ENCODE measurements around the gene CORO1C.

The CORO1C gene

GRCh38 chr12:108646600-108647579, 84.4 kb downstream of the CORO1C start:
- DNase-seq: no peak

GRCh38 chr12:108645686-108646599, 85.4 kb downstream of the CORO1C start:
- no peak for DNase-seq

- no peak for DNase-seq
These were observed 86.6 kb downstream of the CORO1C start for GRCh38 chr12:108644811-108645120.

- DNase-seq: no peak
These were observed 87.1 kb downstream of the CORO1C start for GRCh38 chr12:108643941-108644810.

GRCh38 chr12:108642899-108643654, 88.2 kb downstream of the CORO1C start:
- no peak for DNase-seq

- DNase-seq: no peak
These were observed 88.9 kb downstream of the CORO1C start for GRCh38 chr12:108642269-108642870.

GRCh38 chr12:108641446-108642268, 89.7 kb downstream of the CORO1C start:
- no peak for DNase-seq

GRCh38 chr12:108640802-108641445, 90.4 kb downstream of the CORO1C start:
- DNase-seq: no peak

GRCh38 chr12:108638997-108639822, 92.1 kb downstream of the CORO1C start:
- no peak for DNase-seq

GRCh38 chr12:108638141-108638827, 93.0 kb downstream of the CORO1C start:
- DNase-seq: no peak

- DNase-seq: no peak
These were observed 93.9 kb downstream of the CORO1C start for GRCh38 chr12:108637222-108637971.

GRCh38 chr12:108635997-108636808, 95.1 kb downstream of the CORO1C start:
- no peak for DNase-seq

- peak; percentile 56 for DNase-seq
These were observed 95.9 kb downstream of the CORO1C start for GRCh38 chr12:108635201-108635996.

- peak; percentile 61 for DNase-seq
These were observed 97.0 kb downstream of the CORO1C start for GRCh38 chr12:108634341-108634751.

- DNase-seq: peak; percentile 92
These were observed 97.6 kb downstream of the CORO1C start, which contains the start of gene SELPLG for GRCh38 chr12:108633534-108634248. Gene SELPLG (minus strand): TSS chr12:108633894. CDS start chr12:108624307, 9,587 bp downstream.

All from CD4-positive, alpha-beta T cell treated with Interleukin-10 for 1 hour (primary cell).